Neural cell (in vitro differentiated cells): Measurements from ENCODE around the gene SLC24A3. TPM values are rescaled to one million over a fixed set of nuclear protein-coding genes. Genes with fewer than 3 reads are reported as not detected.

Experiments
- H2AFZ ChIP-seq: fragments of 200-600, 300-800 bp; sonication (generic), shearing (Covaris generic); 2 replicates; pipeline ENCODE4 v1.6.0; 2014; ENCODE audit warnings: low read depth, mild to moderate bottlenecking, antibody characterized with exemption, low read length, moderate library complexity
- H3F3A ChIP-seq: fragments of 200-600 bp; shearing (Covaris generic); 2 replicates; pipeline ENCODE4 v1.6.1; 2016; ENCODE audit warnings: mild to moderate bottlenecking, moderate library complexity, mixed read lengths, antibody characterized with exemption, low read length; ENCODE audit not compliant: insufficient read depth, poor library complexity, severe bottlenecking
- H3K27ac ChIP-seq: fragments of 200-600, 300-800 bp; sonication (generic), shearing (Covaris generic); 2 replicates; pipeline ENCODE4 v1.5.1; 2014; ENCODE audit warnings: mild to moderate bottlenecking, low read length, moderate library complexity
- H3K27me3 ChIP-seq: fragments of 300-800, 200-600 bp; sonication (generic), shearing (Covaris generic); 2 replicates; pipeline ENCODE4 v1.6.0; 2014; ENCODE audit warnings: mild to moderate bottlenecking, low read depth, low read length, moderate library complexity; ENCODE audit not compliant: insufficient read depth
- H3K36me3 ChIP-seq: fragments of 300-800, 200-600 bp; sonication (generic), shearing (Covaris generic); 2 replicates; pipeline ENCODE4 v1.5.1; 2014; ENCODE audit warnings: mild to moderate bottlenecking, antibody characterized with exemption, low read length, moderate library complexity; ENCODE audit not compliant: insufficient read depth
- H3K4me2 ChIP-seq: fragments of 300-800, 200-600 bp; sonication (generic), shearing (Covaris generic); 2 replicates; pipeline ENCODE4 v1.6.0; 2014; ENCODE audit warnings: mild to moderate bottlenecking, low read length
- H3K4me3 ChIP-seq: fragments of 300-800, 200-600 bp; sonication (generic), shearing (Covaris generic); 2 replicates; pipeline ENCODE4 v1.5.1; 2014; ENCODE audit warnings: mild to moderate bottlenecking, low read length, moderate library complexity
- H3K79me2 ChIP-seq: fragments of 200-600 bp; shearing (Covaris generic); replicated peaks from 2 replicates; pipeline ENCODE4 v1.6.0; 2014; ENCODE audit warnings: mild to moderate bottlenecking, low read length, moderate library complexity; ENCODE audit not compliant: insufficient read depth
- H3K9ac ChIP-seq: fragments of 300-800, 200-600 bp; sonication (generic), shearing (Covaris generic); 2 replicates; pipeline ENCODE4 v1.6.1; 2016; ENCODE audit warnings: mild to moderate bottlenecking, low read length, mixed read lengths
- H3K9me2 ChIP-seq: fragments of 200-600 bp; shearing (Covaris generic); 2 replicates; pipeline ENCODE4 v1.6.1; 2016; ENCODE audit warnings: mild to moderate bottlenecking, low read length, mixed read lengths; ENCODE audit not compliant: insufficient read depth
- H3K9me3 ChIP-seq: fragments of 200-600, 300-800 bp; sonication (generic), shearing (Covaris generic); 2 replicates; pipeline ENCODE4 v1.6.1; 2016; ENCODE audit warnings: mild to moderate bottlenecking, mixed run types, low read length, moderate library complexity, mixed read lengths
- H4K20me1 ChIP-seq: fragments of 200-600 bp; shearing (Covaris generic); 2 replicates; pipeline ENCODE4 v1.6.1; 2016; ENCODE audit warnings: mild to moderate bottlenecking, mixed run types; ENCODE audit not compliant: insufficient read depth
- EP300 ChIP-seq: fragments of 450-650 bp; conservative IDR thresholded peaks from 2 replicates; pipeline ENCODE4 v1.6.1; 2014; ENCODE audit warnings: antibody characterized with exemption, mild to moderate bottlenecking, moderate library complexity; ENCODE audit not compliant: poor library complexity, severe bottlenecking
- EZH2 ChIP-seq: fragments of 200-600, 300-800 bp; shearing (Covaris generic), sonication (generic); IDR thresholded peaks from 2 replicates; pipeline ENCODE4 v1.6.1; 2014; ENCODE audit warnings: antibody characterized with exemption, low read length, borderline replicate concordance, mild to moderate bottlenecking; ENCODE audit not compliant: insufficient read depth, poor library complexity, severe bottlenecking
- MXI1 ChIP-seq: fragments of 450-650 bp; conservative IDR thresholded peaks from 2 replicates; pipeline ENCODE4 v1.6.1; 2014; ENCODE audit warnings: antibody characterized with exemption, mild to moderate bottlenecking; ENCODE audit not compliant: poor library complexity, severe bottlenecking
- POLR2AphosphoS5 ChIP-seq: IDR thresholded peaks from 2 replicates; pipeline ENCODE4 v1.6.1; 2012
- RAD21 ChIP-seq: fragments of 450-650 bp; conservative IDR thresholded peaks from 2 replicates; pipeline ENCODE4 v1.6.1; 2014; ENCODE audit warnings: antibody characterized with exemption, mild to moderate bottlenecking, moderate library complexity
- REST ChIP-seq: IDR thresholded peaks from 2 replicates; pipeline ENCODE4 v1.6.1; 2012; ENCODE audit warnings: borderline replicate concordance
- SMC3 ChIP-seq: fragments of 450-650 bp; conservative IDR thresholded peaks from 2 replicates; pipeline ENCODE4 v1.6.1; 2014; ENCODE audit warnings: antibody characterized with exemption, mild to moderate bottlenecking, moderate library complexity; ENCODE audit not compliant: poor library complexity
- TAF1 ChIP-seq: IDR thresholded peaks from 2 replicates; pipeline ENCODE4 v1.6.1; 2012; ENCODE audit warnings: low read depth
- polyA plus RNA-seq: library from polyadenylated mRNA; depleted of rRNA; stranded (reverse); fragments of >200 nt; gene quantifications from 2 replicates; pipeline ENCODE4 v1.2.3, GENCODE V29; 2014
- TF ChIP-seq, protein P1 (sequence below): fragments of 450-650 bp; IDR thresholded peaks from 2 replicates; pipeline ENCODE4 v1.5.1; 2014; ENCODE audit warnings: antibody characterized with exemption, mild to moderate bottlenecking, moderate library complexity; ENCODE audit not compliant: poor library complexity, severe bottlenecking

SLC24A3 gene
- polyA plus RNA-seq, 1 donor from 2014 or later, result 6.5 TPM

DNA sequence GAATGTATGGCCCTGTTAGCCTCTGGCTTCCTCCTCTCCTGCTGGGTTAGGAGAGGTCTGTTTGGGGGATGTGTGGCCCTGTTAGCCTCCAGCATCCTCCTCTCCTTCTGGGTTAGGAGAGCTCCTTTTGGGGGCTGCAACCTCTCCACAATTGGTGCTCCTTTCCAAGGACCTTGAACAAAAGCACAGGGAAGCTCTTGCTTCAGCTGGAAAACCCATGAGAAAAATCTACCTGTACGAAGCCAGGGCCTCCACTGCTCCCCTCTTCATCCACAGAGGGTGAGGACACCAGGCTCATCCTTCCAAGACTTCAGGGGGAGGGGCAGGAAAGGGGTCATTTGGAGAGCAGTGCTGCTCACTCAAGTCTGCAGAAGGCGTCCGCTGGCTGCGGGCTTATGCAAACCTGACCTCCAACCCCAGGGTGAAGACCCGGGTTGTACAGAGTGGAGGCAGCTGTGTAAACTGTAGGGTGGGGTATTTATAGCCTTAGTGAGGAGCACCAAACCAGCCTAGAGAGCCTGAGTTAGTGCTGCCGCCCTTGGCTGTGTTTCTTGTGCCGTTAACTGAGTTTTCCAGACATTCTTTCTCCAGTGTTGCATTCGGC, 62.1 kb downstream of the SLC24A3 start:
- Histone ChIP-seq H3K4me3 (no peak overlapping the region), H3K27ac (no peak overlapping the region), H3K9me3 (no peaks in the 10 kb centered on the region), H3K9me2 (no peaks in the 10 kb centered on the region), H3K9ac (no peak overlapping the region), H3K79me2 (no peaks in the 10 kb centered on the region), H4K20me1 (no peaks in the 10 kb centered on the region), H3K36me3 (no peaks in the 10 kb centered on the region), H3F3A (no peaks in the 10 kb centered on the region), H3K4me2 (no peak overlapping the region), H3K27me3 (no peaks in the 10 kb centered on the region), H2AFZ (no peak overlapping the region)
- TF ChIP-seq POLR2AphosphoS5 (no peak), TAF1 (no peak)
- TF ChIP-seq, protein P1, sequence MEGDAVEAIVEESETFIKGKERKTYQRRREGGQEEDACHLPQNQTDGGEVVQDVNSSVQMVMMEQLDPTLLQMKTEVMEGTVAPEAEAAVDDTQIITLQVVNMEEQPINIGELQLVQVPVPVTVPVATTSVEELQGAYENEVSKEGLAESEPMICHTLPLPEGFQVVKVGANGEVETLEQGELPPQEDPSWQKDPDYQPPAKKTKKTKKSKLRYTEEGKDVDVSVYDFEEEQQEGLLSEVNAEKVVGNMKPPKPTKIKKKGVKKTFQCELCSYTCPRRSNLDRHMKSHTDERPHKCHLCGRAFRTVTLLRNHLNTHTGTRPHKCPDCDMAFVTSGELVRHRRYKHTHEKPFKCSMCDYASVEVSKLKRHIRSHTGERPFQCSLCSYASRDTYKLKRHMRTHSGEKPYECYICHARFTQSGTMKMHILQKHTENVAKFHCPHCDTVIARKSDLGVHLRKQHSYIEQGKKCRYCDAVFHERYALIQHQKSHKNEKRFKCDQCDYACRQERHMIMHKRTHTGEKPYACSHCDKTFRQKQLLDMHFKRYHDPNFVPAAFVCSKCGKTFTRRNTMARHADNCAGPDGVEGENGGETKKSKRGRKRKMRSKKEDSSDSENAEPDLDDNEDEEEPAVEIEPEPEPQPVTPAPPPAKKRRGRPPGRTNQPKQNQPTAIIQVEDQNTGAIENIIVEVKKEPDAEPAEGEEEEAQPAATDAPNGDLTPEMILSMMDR, result no peak

DNA sequence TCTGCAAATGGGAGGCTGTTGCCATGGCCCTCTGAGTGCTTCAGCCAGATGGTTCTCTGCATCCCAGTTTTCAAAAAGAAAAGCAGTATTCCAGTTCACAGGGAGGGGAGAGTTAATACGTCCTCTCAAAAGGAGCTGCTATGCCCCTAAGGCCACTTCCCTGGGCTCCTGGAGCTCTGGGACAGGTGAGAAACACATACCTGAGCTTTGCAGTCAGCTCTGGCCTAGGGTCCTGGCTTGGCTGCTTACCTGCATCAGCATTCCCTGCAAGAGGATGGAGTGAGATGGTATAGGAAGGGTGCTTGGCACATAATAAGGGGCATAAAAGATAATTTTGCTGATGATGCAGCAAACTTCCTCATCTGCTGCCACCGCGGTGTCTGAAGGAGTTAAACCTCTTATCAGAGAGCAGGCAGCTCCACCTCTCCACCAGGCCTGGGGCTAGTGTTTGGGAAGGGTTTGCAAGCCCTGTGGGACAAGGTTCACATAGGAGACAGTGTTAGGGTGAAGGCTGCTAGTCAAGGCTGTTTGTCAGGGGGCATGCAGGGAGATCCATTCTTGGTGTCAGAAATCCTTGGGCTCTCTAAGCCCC, 62.7 kb downstream of the SLC24A3 start:
- no peaks in the 10 kb centered on the region for H3K79me2 ChIP-seq
- no peaks in the 10 kb centered on the region for H3F3A ChIP-seq
- no peaks in the 10 kb centered on the region for H3K27me3 ChIP-seq
- H3K4me3 ChIP-seq, result no peak overlapping the region
- H3K36me3 ChIP-seq, result no peaks in the 10 kb centered on the region
- H3K9ac ChIP-seq, result no peak overlapping the region
- TF ChIP-seq RAD21 (no peak), REST (no peak), EP300 (no peak), EZH2 (no peak), TAF1 (no peak), POLR2AphosphoS5 (no peak), SMC3 (no peak), MXI1 (no peak)
- TF ChIP-seq, protein P1, result no peak
- H3K27ac ChIP-seq, result no peak overlapping the region
- no peak overlapping the region for H2AFZ ChIP-seq
- H4K20me1 ChIP-seq, result no peaks in the 10 kb centered on the region
- H3K4me2 ChIP-seq, result no peak overlapping the region
- no peaks in the 10 kb centered on the region for H3K9me3 ChIP-seq
- no peaks in the 10 kb centered on the region for H3K9me2 ChIP-seq
